Tibial artery (tissue), 4 donors: ENCODE results near the gene SLC12A8.

Source experiments
- DNase-seq, 2 donors: peaks; one replicate each; pipeline ENCODE4 v3.0.0-alpha.2; 2019
- H3K27ac ChIP-seq, 2 donors: fragments of 200-600 bp; sonication (generic) in 1 of 2; 1 replicate in 1 of 2; 2 replicates in 1 of 2; pipeline ENCODE4 v1.5.1; 2018 to 2019; ENCODE audit warnings: mild to moderate bottlenecking in 1 of 2
- H3K27me3 ChIP-seq, 2 donors: fragments of 200-600 bp; sonication (generic) in 1 of 2; one replicate each; pipeline versions ENCODE4 v1.5.1 to v1.6.0; 2016 to 2019
- H3K36me3 ChIP-seq, 3 donors: fragments of 200-600 bp; sonication (generic) in 2 of 3; one replicate each; pipeline ENCODE4 v1.5.1; 2016 to 2019; ENCODE audit warnings: mild to moderate bottlenecking in 2 of 3
- H3K4me1 ChIP-seq, 4 donors: fragments of 200-600 bp; sonication (generic) in 2 of 4; 1 replicate in 3 of 4; 2 replicates in 1 of 4; pipeline ENCODE4 v1.5.1; 2016 to 2019
- H3K4me3 ChIP-seq, 2 donors: fragments of 200-600 bp; sonication (generic) in 1 of 2; 1 replicate in 1 of 2; 2 replicates in 1 of 2; pipeline ENCODE4 v1.5.1; 2018 to 2019; ENCODE audit warnings: mild to moderate bottlenecking in 2 of 2
- H3K9me3 ChIP-seq, 3 donors: fragments of 200-600 bp; sonication (generic) in 1 of 3; one replicate each; pipeline ENCODE4 v1.5.1; 2016 to 2019
- intact Hi-C: fragments of 100-400 bp; cut with DNase I; formaldehyde crosslinking; loops from one replicate; pipeline ENCODE4 v1.15.0; 2023; ENCODE audit warnings: low total_unique reads
- TF ChIP-seq, protein P1 (sequence below), 2 experiments: fragments of 200-600 bp in 1 of 2; fragments of 450-650 bp in 1 of 2; IDR thresholded peaks; one replicate each; pipeline ENCODE4 v1.5.1; 2017 to 2019; ENCODE audit warnings: antibody characterized with exemption in 2 of 2, mild to moderate bottlenecking in 1 of 2, moderate library complexity in 1 of 2

The SLC12A8 gene

GRCh38 chr3:125179143-125179883 lies 33.2 kb downstream of the SLC12A8 start:
- no peaks in the 10 kb centered on the region for H3K36me3 ChIP-seq
- H3K4me3 ChIP-seq: no peak overlapping the region
- intact Hi-C loops: no loop called here
- TF ChIP-seq, protein P1, sequence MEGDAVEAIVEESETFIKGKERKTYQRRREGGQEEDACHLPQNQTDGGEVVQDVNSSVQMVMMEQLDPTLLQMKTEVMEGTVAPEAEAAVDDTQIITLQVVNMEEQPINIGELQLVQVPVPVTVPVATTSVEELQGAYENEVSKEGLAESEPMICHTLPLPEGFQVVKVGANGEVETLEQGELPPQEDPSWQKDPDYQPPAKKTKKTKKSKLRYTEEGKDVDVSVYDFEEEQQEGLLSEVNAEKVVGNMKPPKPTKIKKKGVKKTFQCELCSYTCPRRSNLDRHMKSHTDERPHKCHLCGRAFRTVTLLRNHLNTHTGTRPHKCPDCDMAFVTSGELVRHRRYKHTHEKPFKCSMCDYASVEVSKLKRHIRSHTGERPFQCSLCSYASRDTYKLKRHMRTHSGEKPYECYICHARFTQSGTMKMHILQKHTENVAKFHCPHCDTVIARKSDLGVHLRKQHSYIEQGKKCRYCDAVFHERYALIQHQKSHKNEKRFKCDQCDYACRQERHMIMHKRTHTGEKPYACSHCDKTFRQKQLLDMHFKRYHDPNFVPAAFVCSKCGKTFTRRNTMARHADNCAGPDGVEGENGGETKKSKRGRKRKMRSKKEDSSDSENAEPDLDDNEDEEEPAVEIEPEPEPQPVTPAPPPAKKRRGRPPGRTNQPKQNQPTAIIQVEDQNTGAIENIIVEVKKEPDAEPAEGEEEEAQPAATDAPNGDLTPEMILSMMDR (IDR thresholded peaks at IDR 0.05): no peak
- no peaks in the 10 kb centered on the region for H3K4me1 ChIP-seq
- H3K27me3 ChIP-seq: no peaks in the 10 kb centered on the region
- no peaks in the 10 kb centered on the region for H3K9me3 ChIP-seq
- H3K27ac ChIP-seq: no peak overlapping the region
- no peak for DNase-seq

- TF ChIP-seq, protein P1 (IDR thresholded peaks at IDR 0.05): no peak
- Histone ChIP-seq H3K27me3 (no peaks in the 10 kb centered on the region), H3K4me3 (no peak overlapping the region), H3K9me3 (peaks cover 0 to 3% (median 0%) of the 10 kb centered on the region in 3 donors), H3K36me3 (no peaks in the 10 kb centered on the region), H3K27ac (no peak overlapping the region), H3K4me1 (no peaks in the 10 kb centered on the region)
- DNase-seq: no peak
- intact Hi-C loops: no loop called here
Measured at GRCh38 chr3:125177746-125178145, 34.8 kb downstream of the SLC12A8 start.

GRCh38 chr3:125175295-125176078 lies 37.1 kb downstream of the SLC12A8 start:
- H3K27me3 ChIP-seq: no peaks in the 10 kb centered on the region
- TF ChIP-seq, protein P1 (IDR thresholded peaks at IDR 0.05): no peak
- H3K9me3 ChIP-seq: peaks cover 0 to 3% (median 0%) of the 10 kb centered on the region in 3 donors
- no peaks in the 10 kb centered on the region for H3K4me1 ChIP-seq
- intact Hi-C loops: no loop called here
- DNase-seq: no peak
- no peak overlapping the region for H3K27ac ChIP-seq
- H3K4me3 ChIP-seq: no peak overlapping the region
- H3K36me3 ChIP-seq: no peaks in the 10 kb centered on the region

- Histone ChIP-seq H3K9me3 (peaks cover 0 to 3% (median 0%) of the 10 kb centered on the region in 3 donors), H3K4me3 (no peak overlapping the region), H3K27me3 (no peaks in the 10 kb centered on the region), H3K27ac (no peak overlapping the region), H3K4me1 (peaks cover 0 to 8% (median 3%) of the 10 kb centered on the region in 4 donors), H3K36me3 (no peaks in the 10 kb centered on the region)
- intact Hi-C loops: no loop called here
- TF ChIP-seq, protein P1 (IDR thresholded peaks at IDR 0.05): no peak
- DNase-seq: no peak
Measured at GRCh38 chr3:125172346-125172745, 40.2 kb downstream of the SLC12A8 start.

GRCh38 chr3:125168711-125169393 lies 43.7 kb downstream of the SLC12A8 start:
- Histone ChIP-seq H3K27me3 (no peaks in the 10 kb centered on the region), H3K4me1 (peaks cover 0 to 8% (median 3%) of the 10 kb centered on the region in 4 donors), H3K4me3 (no peak overlapping the region), H3K36me3 (no peaks in the 10 kb centered on the region), H3K9me3 (peaks cover 0 to 3% (median 0%) of the 10 kb centered on the region in 3 donors), H3K27ac (no peak overlapping the region)
- DNase-seq: no peak
- TF ChIP-seq, protein P1 (IDR thresholded peaks at IDR 0.05): no peak
- intact Hi-C loops: no loop called here
